Ishikawa (cell line): ENCODE data around the gene HOXA4.

Experiments
- CEBPB ChIP-seq: IDR thresholded peaks from 2 replicates; pipeline ENCODE4 v1.6.1; 2012
- CREB1 ChIP-seq: IDR thresholded peaks from 2 replicates; pipeline ENCODE4 v1.6.1; 2012; ENCODE audit warnings: low read depth
- EGR1 ChIP-seq: IDR thresholded peaks from 2 replicates; pipeline ENCODE4 v1.6.1; 2012
- EP300 ChIP-seq: IDR thresholded peaks from 2 replicates; pipeline ENCODE4 v1.6.1; 2012; ENCODE audit warnings: borderline replicate concordance
- FOXM1 ChIP-seq: IDR thresholded peaks from 2 replicates; pipeline ENCODE4 v1.6.1; 2012; ENCODE audit warnings: low read depth, borderline replicate concordance
- MAX ChIP-seq: IDR thresholded peaks from 2 replicates; pipeline ENCODE4 v1.6.1; 2012
- NFIC ChIP-seq: IDR thresholded peaks from 2 replicates; pipeline ENCODE4 v1.6.1; 2012
- RAD21 ChIP-seq: IDR thresholded peaks from 2 replicates; pipeline ENCODE4 v1.6.1; 2012; ENCODE audit warnings: low read depth
- REST ChIP-seq: IDR thresholded peaks from 2 replicates; pipeline ENCODE4 v1.6.1; 2012; ENCODE audit warnings: low read depth, mild to moderate bottlenecking
- TAF1 ChIP-seq: IDR thresholded peaks from 2 replicates; pipeline ENCODE4 v1.6.1; 2012; ENCODE audit warnings: low read depth, mild to moderate bottlenecking
- TCF12 ChIP-seq: IDR thresholded peaks from 2 replicates; pipeline ENCODE4 v1.6.1; 2012; ENCODE audit warnings: low read depth
- TEAD4 ChIP-seq: IDR thresholded peaks from 2 replicates; pipeline ENCODE4 v1.6.1; 2012
- USF1 ChIP-seq: IDR thresholded peaks from 2 replicates; pipeline ENCODE4 v1.6.1; 2012
- YY1 ChIP-seq: IDR thresholded peaks from 2 replicates; pipeline ENCODE4 v1.6.1; 2012; ENCODE audit warnings: low read depth
- ZBTB7A ChIP-seq: IDR thresholded peaks from 2 replicates; pipeline ENCODE4 v1.6.1; 2012; ENCODE audit warnings: low read depth

HOXA4 gene

GRCh38 chr7:27130540-27131389 is at the start of gene HOXA4:
TSS of gene HOXA4 (minus strand) at chr7:27130757. CDS start at chr7:27130733, 24 bp downstream.
- TF ChIP-seq ZBTB7A (no peak), USF1 (peak; percentile 97), TAF1 (0 out of 2 replicates have a peak, but pooled peaks have one; percentile 52), MAX (peak; percentile 56), TCF12 (peak; percentile 58; the same call in 1 of the 2 replicates), NFIC (no peak)

GRCh38 chr7:27179503-27180430 is 49.2 kb upstream of the HOXA4 start:
- TF ChIP-seq RAD21, result peak; percentile 45
- TF ChIP-seq TAF1, result no peak

GRCh38 chr7:27179030-27179429 is 48.5 kb upstream of the HOXA4 start:
- TF ChIP-seq CEBPB, result no peak
- no peak for TF ChIP-seq TAF1
- TF ChIP-seq MAX, result no peak
- TF ChIP-seq CREB1, result no peak
- no peak for TF ChIP-seq TEAD4
- no peak for TF ChIP-seq USF1
- TF ChIP-seq TCF12, result no peak
- TF ChIP-seq FOXM1, result no peak
- no peak for TF ChIP-seq RAD21
- no peak for TF ChIP-seq NFIC
- TF ChIP-seq EP300, result no peak
- no peak for TF ChIP-seq ZBTB7A
- TF ChIP-seq YY1, result no peak
- TF ChIP-seq EGR1, result no peak
- no peak for TF ChIP-seq REST

- TF ChIP-seq RAD21 (no peak), TAF1 (no peak), CEBPB (no peak), REST (no peak), ZBTB7A (no peak), MAX (no peak), EP300 (no peak), USF1 (no peak), EGR1 (no peak), NFIC (no peak), TEAD4 (no peak), YY1 (no peak), TCF12 (no peak), FOXM1 (no peak), CREB1 (no peak)
These were observed 47.8 kb upstream of the HOXA4 start for GRCh38 chr7:27178366-27178765.
